Activated CD4-positive, alpha-beta T cell treated with anti-CD3 and anti-CD28 coated beads for 48 hours (primary cell): ENCODE measurements around the gene PELI3.
"Not testable (repeated sequence)": the region's sequence is repeated elsewhere in the genome, so short reads cannot be mapped to it uniquely, and the experiment has no call there.

Source experiments
- DNase-seq: peaks from one replicate; pipeline ENCODE4 v3.0.0-alpha.2; 2020

PELI3 gene

GRCh38 chr11:66447012-66447411, 19.7 kb upstream of the PELI3 start:
- no peak for DNase-seq

DNA sequence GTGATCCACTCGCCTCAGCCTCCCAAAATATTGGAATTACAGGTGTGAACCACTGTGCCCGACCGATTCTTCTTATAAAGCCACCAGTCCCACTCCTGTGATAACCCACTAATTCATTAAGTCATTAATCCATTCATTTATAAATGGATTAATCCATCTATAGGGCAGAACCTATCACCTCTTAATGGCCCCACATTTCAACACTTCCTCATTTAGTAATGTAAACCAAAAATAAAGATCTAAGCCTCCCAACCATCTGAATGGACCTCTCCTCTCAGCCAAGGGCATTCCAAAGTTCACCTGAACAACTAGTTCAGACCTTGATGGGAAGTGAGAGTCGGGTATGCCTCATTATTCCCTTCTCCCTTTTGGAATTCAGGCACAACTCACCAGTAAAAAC, 18.2 kb upstream of the PELI3 start:
- DNase-seq: no peak

GRCh38 chr11:66450560-66450959, 16.1 kb upstream of the PELI3 start:
- DNase-seq: no peak

- DNase-seq: no peak
Observed at GRCh38 chr11:66451663-66452062, 15.0 kb upstream of the PELI3 start.

GRCh38 chr11:66454247-66454646, 12.5 kb upstream of the PELI3 start:
- DNase-seq: no peak

GRCh38 chr11:66454828-66455227, 11.9 kb upstream of the PELI3 start:
- DNase-seq: no peak

GRCh38 chr11:66457826-66458225, 8.9 kb upstream of the PELI3 start:
- no peak for DNase-seq

DNA sequence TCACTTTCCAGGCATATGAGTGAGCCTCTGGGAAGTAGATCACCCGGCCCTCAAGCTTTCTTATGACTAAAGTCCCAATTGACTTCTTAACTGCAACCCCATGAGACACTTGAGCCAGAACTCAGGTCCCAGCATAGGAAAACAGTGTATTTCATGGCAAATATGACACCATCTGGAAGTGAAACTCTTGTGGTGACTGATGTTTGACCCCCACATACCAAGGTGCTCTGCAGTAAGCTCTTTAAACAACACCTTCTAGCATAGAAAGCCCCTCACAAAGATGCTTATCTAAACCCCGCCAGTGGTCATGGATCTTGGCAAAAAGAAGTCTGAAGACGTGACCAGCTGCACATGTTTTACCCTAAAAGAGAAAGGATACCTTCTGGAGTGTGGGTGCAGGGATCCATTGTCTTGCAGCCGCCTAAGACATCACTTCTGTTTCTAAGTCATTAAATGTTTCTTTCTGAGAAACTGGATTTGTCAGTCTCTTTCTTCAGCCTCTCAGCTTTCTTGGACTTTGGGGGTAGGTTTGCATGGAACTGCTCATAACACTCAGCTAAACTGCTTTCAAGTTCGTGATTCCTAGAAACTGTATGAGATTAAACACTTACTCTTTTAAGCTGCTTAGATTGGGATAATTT, 7.4 kb upstream of the PELI3 start:
- DNase-seq: peak; percentile 17

- DNase-seq: no peak
Observed at GRCh38 chr11:66462010-66462409, 4.7 kb upstream of the PELI3 start.

DNA sequence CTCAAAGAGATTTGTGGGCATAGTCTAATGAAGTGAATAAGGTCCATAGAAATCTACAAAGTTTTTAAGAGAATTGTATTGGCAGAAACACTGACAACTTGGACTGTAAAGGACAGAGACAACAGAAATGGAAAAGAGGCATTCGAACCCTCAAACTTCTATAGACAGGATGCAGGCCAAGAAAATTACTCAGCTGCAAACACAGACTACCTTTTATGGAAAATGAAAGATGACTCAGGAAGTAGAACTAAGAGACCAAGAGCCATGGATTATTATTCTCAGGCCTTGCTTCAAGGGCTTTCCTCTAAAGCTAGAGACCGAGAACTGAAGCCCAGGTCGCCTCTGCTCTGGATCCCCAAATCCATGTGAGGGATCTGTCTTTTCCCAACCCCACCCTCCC, 3.8 kb upstream of the PELI3 start:
- DNase-seq: no peak

DNA sequence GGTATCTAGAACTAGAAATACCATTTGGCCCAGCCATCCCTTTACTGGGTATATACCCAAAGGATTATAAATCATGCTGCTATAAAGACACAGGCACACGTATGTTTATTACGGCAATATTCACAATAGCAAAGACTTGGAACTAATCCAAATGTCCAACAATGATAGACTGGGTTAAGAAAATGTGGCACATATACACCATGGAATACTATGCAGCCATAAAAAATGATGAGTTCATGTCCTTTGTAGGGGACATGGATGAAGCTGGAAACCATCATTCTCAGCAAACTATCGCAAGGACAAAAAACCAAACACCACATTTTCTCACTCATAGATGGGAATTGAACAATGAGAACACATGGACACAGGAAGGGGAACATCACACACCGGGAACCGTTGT, 2.6 kb upstream of the PELI3 start:
- DNase-seq: not testable (repeated sequence)

GRCh38 chr11:66464916-66465315, 1.8 kb upstream of the PELI3 start:
- DNase-seq: no peak

DNA sequence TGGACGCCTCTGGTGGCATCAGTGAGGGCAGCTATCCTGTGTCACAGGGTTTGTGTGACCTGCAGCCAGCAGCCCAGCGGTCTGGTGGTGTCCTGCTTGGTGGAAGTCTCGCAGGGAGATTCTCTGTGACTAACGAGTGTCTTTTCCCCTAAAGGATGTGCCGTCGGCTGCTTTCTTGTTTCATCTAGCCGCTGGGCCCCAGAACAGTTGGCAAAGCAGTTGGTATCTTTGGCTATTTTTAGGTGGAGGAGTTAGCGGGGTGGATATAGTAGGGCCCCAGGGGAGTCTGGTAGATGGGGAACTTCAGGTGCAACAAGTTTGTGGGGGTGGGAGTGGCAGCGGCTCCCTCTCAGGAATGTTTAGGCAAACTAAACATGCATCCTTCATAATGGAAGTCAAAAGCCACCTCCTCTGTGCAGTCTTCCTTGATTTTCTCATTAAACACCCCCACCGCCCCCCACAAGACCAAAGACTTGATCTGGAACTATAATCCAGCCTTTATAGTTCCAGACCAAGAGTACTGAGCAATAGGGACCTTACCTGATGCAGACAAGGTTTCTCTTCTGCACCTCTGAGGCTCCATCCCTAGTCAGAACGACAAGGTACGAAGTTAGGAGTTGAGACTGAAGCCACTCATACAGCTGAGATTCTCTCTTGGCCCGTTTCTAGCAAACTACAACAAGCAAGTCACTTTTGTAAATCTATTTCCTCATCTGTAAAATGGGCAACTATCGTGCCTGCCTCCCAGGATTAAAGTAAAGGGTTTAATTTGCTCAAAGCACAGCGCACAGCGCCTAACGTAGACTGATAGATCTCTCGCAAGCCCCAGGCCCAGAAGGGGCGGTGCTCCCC, 1.1 kb upstream of the PELI3 start:
- no peak for DNase-seq

- DNase-seq: peak; percentile 60
Observed at GRCh38 chr11:66467034-66467659, 442 bp downstream of the PELI3 start.

GRCh38 chr11:66467756-66468155, 1.1 kb downstream of the PELI3 start:
- DNase-seq: peak; percentile 45

GRCh38 chr11:66468691-66469090, 2.0 kb downstream of the PELI3 start:
- no peak for DNase-seq

DNA sequence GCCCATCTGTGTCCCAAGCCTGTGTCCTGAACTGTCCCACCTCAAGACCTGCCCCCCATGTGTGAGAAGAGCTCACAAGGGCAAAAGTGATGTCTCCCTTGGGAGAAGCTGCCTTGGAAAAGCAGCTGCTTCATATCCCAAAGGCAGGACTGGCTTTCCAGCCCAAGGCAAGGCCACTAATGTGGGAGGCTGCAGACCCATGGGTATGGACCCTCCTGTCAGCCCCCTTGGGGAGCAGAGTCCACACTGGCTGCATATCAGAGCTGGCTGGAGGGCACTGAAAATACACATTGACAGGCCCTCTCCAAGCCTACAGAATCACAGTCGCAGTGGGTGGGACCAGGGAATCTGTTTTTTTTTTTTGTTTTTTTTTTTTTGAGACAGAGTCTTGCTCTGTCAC, 2.7 kb downstream of the PELI3 start:
- DNase-seq: no peak

GRCh38 chr11:66470015-66470414, 3.3 kb downstream of the PELI3 start:
- DNase-seq: no peak

DNA sequence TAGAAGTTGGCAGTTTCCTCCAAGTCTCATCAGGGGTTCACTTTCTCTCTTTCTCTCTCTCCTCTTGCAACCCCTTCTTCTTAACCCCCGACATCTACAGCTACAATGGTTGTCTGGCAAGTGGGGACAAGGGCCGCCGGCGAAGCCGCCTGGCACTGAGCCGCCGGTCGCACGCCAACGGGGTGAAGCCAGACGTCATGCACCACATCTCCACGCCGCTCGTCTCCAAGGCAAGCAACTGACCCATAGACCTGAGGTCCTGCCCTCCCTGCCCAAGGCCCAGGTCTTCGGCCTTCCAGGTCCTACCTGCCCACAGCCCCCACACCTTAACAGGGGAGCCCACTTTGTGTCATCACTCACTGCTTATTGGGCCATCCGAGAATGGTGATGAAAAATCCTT, 4.4 kb downstream of the PELI3 start:
- DNase-seq: no peak

DNA sequence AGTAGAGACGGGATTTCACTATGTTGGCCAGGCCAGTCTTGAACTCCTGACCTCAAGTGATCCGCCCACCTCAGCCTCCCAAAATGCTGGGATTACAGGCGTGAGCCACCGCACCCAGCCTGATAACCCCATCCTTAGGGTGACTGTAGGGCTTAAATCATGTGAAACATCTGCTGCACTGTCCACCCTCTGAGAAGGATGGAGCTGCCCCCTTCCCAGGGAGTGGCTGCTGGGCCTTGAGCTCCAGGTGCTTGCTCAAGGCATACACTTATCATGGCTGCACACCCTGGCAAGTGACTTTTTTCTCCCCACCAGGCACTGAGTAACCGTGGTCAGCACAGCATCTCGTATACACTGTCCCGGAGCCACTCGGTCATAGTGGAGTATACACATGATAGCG, 5.3 kb downstream of the PELI3 start:
- DNase-seq: no peak

DNA sequence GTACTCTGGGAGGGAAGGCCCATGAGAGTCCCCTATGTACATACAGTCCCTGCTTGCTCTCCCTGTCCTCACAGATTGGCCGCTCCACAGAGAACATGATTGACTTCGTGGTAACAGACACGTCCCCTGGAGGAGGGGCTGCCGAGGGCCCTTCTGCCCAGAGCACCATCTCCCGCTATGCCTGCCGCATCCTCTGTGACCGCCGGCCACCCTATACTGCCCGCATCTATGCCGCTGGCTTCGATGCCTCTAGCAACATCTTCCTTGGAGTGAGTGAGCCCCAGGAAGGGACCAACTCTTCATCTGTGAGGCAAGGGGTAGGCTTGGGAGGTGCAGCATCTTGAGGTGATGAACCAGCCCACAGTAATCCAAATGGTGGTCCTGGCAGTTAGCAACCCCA, 6.5 kb downstream of the PELI3 start:
- DNase-seq: no peak

GRCh38 chr11:66473608-66474515, 7.2 kb downstream of the PELI3 start:
- DNase-seq: no peak
